K562 (cell line): ENCODE measurements around the gene FAM53A. TPM values are rescaled to one million over a fixed set of nuclear protein-coding genes. Genes with fewer than 3 reads are reported as not detected.
A peak's percentile ranks its signal among the peaks of the same experiment; 100 is the strongest.

Experiments used
- CEBPZ ChIP-seq: fragments of 150-350 bp; IDR thresholded peaks from 2 replicates; pipeline ENCODE4 v1.6.1; 2014; ENCODE audit warnings: low read depth, mild to moderate bottlenecking, low read length, borderline replicate concordance
- ELF1 ChIP-seq: fragments of 200-800 bp; sonication (Bioruptor generic); IDR thresholded peaks from 2 replicates; pipeline ENCODE4 v1.6.1; 2016; ENCODE audit warnings: missing genetic modification characterization, missing compliant biosample characterization
- GATAD2B ChIP-seq: fragments of 450-650 bp; IDR thresholded peaks from 2 replicates; pipeline ENCODE4 v1.6.1; 2017; ENCODE audit warnings: mild to moderate bottlenecking, borderline replicate concordance
- L3MBTL2 ChIP-seq: fragments of 450-650 bp; IDR thresholded peaks from 2 replicates; pipeline ENCODE4 v1.6.1; 2016; ENCODE audit warnings: mild to moderate bottlenecking, moderate library complexity
- MITF ChIP-seq: IDR thresholded peaks from 2 replicates; pipeline ENCODE4 v1.6.1; 2014; ENCODE audit warnings: antibody characterized with exemption
- NFE2L1 ChIP-seq: fragments of 450-650 bp; IDR thresholded peaks from 2 replicates; pipeline ENCODE4 v1.6.1; 2016; ENCODE audit warnings: missing genetic modification characterization, low read depth, mild to moderate bottlenecking, missing compliant biosample characterization, moderate library complexity, borderline replicate concordance
- NFRKB ChIP-seq: fragments of 450-650 bp; IDR thresholded peaks from 2 replicates; pipeline ENCODE4 v1.6.1; 2016; ENCODE audit warnings: low read depth
- NRF1 ChIP-seq, 2 experiments: fragments of 450-650 bp; IDR thresholded peaks in 1 of 2; conservative IDR thresholded peaks in 1 of 2; 2 replicates each; pipeline ENCODE4 v1.6.1; 2014; ENCODE audit warnings: mild to moderate bottlenecking in 2 of 2
- PML ChIP-seq: IDR thresholded peaks from 2 replicates; pipeline ENCODE4 v1.6.1; 2012; ENCODE audit warnings: low read length, inconsistent platforms
- SAFB ChIP-seq: fragments of 200-400 bp; formaldehyde crosslinking; IDR thresholded peaks from 2 replicates; pipeline ENCODE4 v1.6.1; 2017; ENCODE audit warnings: low read depth, low read length, borderline replicate concordance
- SMAD1 ChIP-seq: fragments of 150-350 bp; IDR thresholded peaks from 2 replicates; pipeline ENCODE4 v1.6.1; 2014; ENCODE audit warnings: low read length, low read depth; ENCODE audit not compliant: partially characterized antibody
- SRSF1 ChIP-seq: fragments of 200-400 bp; formaldehyde crosslinking; IDR thresholded peaks from 2 replicates; pipeline ENCODE4 v1.6.1; 2017; ENCODE audit warnings: mild to moderate bottlenecking, low read depth, low read length, moderate library complexity
- THAP7 ChIP-seq: fragments of 250-450 bp; sonication (Bioruptor Pico); IDR thresholded peaks from 2 replicates; pipeline ENCODE4 v1.5.0; 2021
- ZBTB33 ChIP-seq: sonication (generic); formaldehyde crosslinking; IDR thresholded peaks from 2 replicates; pipeline ENCODE4 v1.8.1; 2023; ENCODE audit warnings: mild to moderate bottlenecking, missing genetic modification reagents
- ZBTB5 ChIP-seq: fragments of 450-650 bp; IDR thresholded peaks from 2 replicates; pipeline ENCODE4 v1.6.1; 2017; ENCODE audit warnings: antibody characterized with exemption
- ZFP36 ChIP-seq: fragments of 150-350 bp; IDR thresholded peaks from 2 replicates; pipeline ENCODE4 v1.6.1; 2018; ENCODE audit warnings: low read length, low read depth; ENCODE audit not compliant: partially characterized antibody
- ZNF551 ChIP-seq: fragments of 250-450 bp; sonication (Bioruptor Pico); IDR thresholded peaks from 2 replicates; pipeline ENCODE4 v1.5.0; 2021; ENCODE audit warnings: mild to moderate bottlenecking, moderate library complexity
- ZNF76 ChIP-seq: fragments of 250-450 bp; sonication (Bioruptor Pico); IDR thresholded peaks from 2 replicates; pipeline ENCODE4 v1.4.0; 2020; ENCODE audit warnings: mild to moderate bottlenecking, moderate library complexity, borderline replicate concordance
- ZNF79 ChIP-seq: fragments of 250-450 bp; sonication (Bioruptor Pico); IDR thresholded peaks from 2 replicates; pipeline ENCODE4 v1.4.0; 2020; ENCODE audit warnings: low read depth, mild to moderate bottlenecking, moderate library complexity
- polyA plus RNA-seq, 8 experiments: library from polyadenylated mRNA; depleted of rRNA in 4 of 8; stranded (reverse) in 5 of 8; unstranded in 3 of 8; fragments of >200 nt; fragmentation: Nextera tagmentation in 2 of 8; fragmentation: Illumina TruSeq in 1 of 8; extraction: Ambion mirVana in 2 of 8; extraction: Trizol in 1 of 8; gene quantifications; 2 replicates each; pipeline versions ENCODE4 v1.2.1 to v1.2.3, GENCODE V29; 2011 to 2014; ENCODE audit warnings: inconsistent platforms in 1 of 8, missing spikeins in 1 of 8
- total RNA-seq, 7 experiments: library from RNA; depleted of rRNA in 6 of 7; stranded (reverse); fragments of >200 nt in 6 of 7; fragmentation: Illumina TruSeq in 2 of 7; extraction: Trizol in 2 of 7; gene quantifications; 2 replicates each; pipeline versions ENCODE4 v1.2.1 to v1.2.3, GENCODE V29; 2011 to 2021; ENCODE audit warnings: low replicate concordance in 1 of 7

Gene FAM53A
- total and polyA plus RNA-seq, 9 of the 15 experiments (the other 6 are each of a cell fraction or from before 2014, with no cell fraction given), result 0.53 to 2.7 (median 1.4) TPM; not detected in 2

GRCh38 chr4:1711571-1712215, 27.6 kb upstream of the FAM53A start (continued):
- TF ChIP-seq MITF (no peak), ZBTB5 (no peak), CEBPZ (no peak), ZNF79 (CRISPR knock-in tag) (no peak), GATAD2B (0 out of 2 replicates have a peak, but pooled peaks have one; percentile 74), ZFP36 (no peak), ELF1 (tag) (peak; percentile 27; the same call in 1 of the 2 replicates), ZBTB33 (CRISPR knock-in tag) (no peak), NRF1 (conservative IDR thresholded peaks at IDR 0.05 in 1 of 2, IDR thresholded peaks at IDR 0.05 in 1 of 2) (no peak), THAP7 (CRISPR knock-in tag) (no peak), SAFB (no peak), ZNF551 (no peak), ZNF76 (CRISPR knock-in tag) (no peak), SMAD1 (no peak), SRSF1 (no peak), NFE2L1 (tag) (no peak), NFRKB (no peak), L3MBTL2 (no peak), PML (no peak)
